ENCODE data around the gene ZER1. TPM values are rescaled to one million over a fixed set of nuclear protein-coding genes. Genes with fewer than 3 reads are reported as not detected.

Gene ZER1
- total RNA-seq, 2 donors from 2014 or later = 33.0 to 33.8 TPM

- H3K4me1 Mint-ChIP-seq = no peaks in the 10 kb centered on the region
- Histone ChIP-seq H3K27me3 (ENCODE audit: control insufficient read depth, insufficient read depth, low read length, poor library complexity, severe bottlenecking) (no peaks in the 10 kb centered on the region), H3K36me3 (ENCODE audit: control insufficient read depth, insufficient read depth, low read length) (peaks cover 16% of the 10 kb centered on the region), H3K4me3 (ENCODE audit: low read length) (no peak overlapping the region), H3K9ac (ENCODE audit: extremely low read depth, low read length, poor library complexity, severe bottlenecking) (no peak overlapping the region), H3K4me1 (ENCODE audit: control insufficient read depth, insufficient read depth, low read length) (no peaks in the 10 kb centered on the region), H3K27ac (ENCODE audit: low read depth, low read length) (no peak overlapping the region), H3K9me3 (ENCODE audit: control insufficient read depth, low read length) (no peaks in the 10 kb centered on the region)
- no peak overlapping the region for H3K27ac Mint-ChIP-seq
- H3K9me3 Mint-ChIP-seq = no peaks in the 10 kb centered on the region
- no peak for DNase-seq
- H3K4me3 Mint-ChIP-seq = no peak overlapping the region
- no peaks in the 10 kb centered on the region for H3K27me3 Mint-ChIP-seq (ENCODE audit: insufficient read depth)
- peaks cover 33% of the 10 kb centered on the region for H3K36me3 Mint-ChIP-seq (ENCODE audit: low read depth)
- WGBS, 2 experiments (ENCODE audit: insufficient coverage in 1 of 2, insufficient read length in 1 of 2) = 95 to 98% methylated on average over 6 of the region's 6 CpGs
- TF ChIP-seq, protein P1, sequence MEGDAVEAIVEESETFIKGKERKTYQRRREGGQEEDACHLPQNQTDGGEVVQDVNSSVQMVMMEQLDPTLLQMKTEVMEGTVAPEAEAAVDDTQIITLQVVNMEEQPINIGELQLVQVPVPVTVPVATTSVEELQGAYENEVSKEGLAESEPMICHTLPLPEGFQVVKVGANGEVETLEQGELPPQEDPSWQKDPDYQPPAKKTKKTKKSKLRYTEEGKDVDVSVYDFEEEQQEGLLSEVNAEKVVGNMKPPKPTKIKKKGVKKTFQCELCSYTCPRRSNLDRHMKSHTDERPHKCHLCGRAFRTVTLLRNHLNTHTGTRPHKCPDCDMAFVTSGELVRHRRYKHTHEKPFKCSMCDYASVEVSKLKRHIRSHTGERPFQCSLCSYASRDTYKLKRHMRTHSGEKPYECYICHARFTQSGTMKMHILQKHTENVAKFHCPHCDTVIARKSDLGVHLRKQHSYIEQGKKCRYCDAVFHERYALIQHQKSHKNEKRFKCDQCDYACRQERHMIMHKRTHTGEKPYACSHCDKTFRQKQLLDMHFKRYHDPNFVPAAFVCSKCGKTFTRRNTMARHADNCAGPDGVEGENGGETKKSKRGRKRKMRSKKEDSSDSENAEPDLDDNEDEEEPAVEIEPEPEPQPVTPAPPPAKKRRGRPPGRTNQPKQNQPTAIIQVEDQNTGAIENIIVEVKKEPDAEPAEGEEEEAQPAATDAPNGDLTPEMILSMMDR (conservative IDR thresholded peaks at IDR 0.05) = no peak
These were observed 56.3 kb downstream of the ZER1 start for GRCh38 chr9:128715436-128715750.

DNA sequence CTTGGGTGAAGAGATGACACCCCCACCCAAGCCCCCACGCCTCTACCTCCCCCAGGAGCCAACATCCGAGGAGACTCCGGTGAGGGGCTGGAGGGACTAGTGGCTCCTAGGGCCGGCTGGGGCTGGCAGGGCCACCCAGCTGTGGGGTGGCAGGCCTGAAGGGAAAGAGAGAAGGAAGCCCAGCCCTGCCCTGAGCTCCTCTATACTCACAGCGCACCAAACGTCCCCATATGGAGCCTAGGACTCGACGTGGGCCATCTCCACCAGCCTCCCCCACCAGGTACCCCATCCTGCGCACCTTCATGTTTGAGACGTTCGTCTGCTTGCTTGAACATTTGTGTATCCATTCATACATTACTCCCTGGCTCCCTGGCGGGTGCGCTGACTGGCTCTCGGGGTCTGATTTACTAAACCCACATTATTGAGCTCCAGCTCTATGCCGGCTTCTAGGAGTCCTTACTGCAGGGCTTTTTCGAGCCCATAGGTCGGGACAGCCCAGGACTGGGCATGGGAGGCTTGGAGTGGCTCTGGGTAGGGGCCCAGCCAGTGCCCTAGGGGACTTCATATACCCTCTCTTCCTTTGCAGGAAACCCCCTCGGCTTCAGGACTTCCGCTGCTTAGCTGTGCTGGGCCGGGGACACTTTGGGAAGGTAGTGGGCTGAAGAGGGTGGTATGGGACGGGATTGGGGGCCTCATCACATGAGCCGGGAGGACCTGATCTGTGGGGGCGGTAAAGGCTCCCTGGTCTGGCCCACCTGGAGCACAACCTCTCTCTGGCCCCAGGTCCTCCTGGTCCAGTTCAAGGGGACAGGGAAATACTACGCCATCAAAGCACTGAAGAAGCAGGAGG is 56.9 kb downstream of the ZER1 start:
- no peak overlapping the region for H3K9ac ChIP-seq (ENCODE audit: extremely low read depth, low read length, poor library complexity, severe bottlenecking)
- no peak overlapping the region for H3K27ac ChIP-seq (ENCODE audit: low read depth, low read length)
- H3K4me3 ChIP-seq (ENCODE audit: low read length) = no peak overlapping the region
- H3K9me3 Mint-ChIP-seq = no peaks in the 10 kb centered on the region
- H3K4me1 Mint-ChIP-seq = no peaks in the 10 kb centered on the region
- no peaks in the 10 kb centered on the region for H3K9me3 ChIP-seq (ENCODE audit: control insufficient read depth, low read length)
- TF ChIP-seq, protein P1 (conservative IDR thresholded peaks at IDR 0.05) = no peak
- peaks cover 34% of the 10 kb centered on the region for H3K36me3 Mint-ChIP-seq (ENCODE audit: low read depth)
- H3K4me3 Mint-ChIP-seq = no peak overlapping the region
- H3K4me1 ChIP-seq (ENCODE audit: control insufficient read depth, insufficient read depth, low read length) = no peaks in the 10 kb centered on the region
- DNase-seq = peak; percentile 39
- no peaks in the 10 kb centered on the region for H3K27me3 Mint-ChIP-seq (ENCODE audit: insufficient read depth)
- peak overlapping the region; percentile 64 for H3K27ac Mint-ChIP-seq
- H3K27me3 ChIP-seq (ENCODE audit: control insufficient read depth, insufficient read depth, low read length, poor library complexity, severe bottlenecking) = no peaks in the 10 kb centered on the region
- peaks cover 16% of the 10 kb centered on the region for H3K36me3 ChIP-seq (ENCODE audit: control insufficient read depth, insufficient read depth, low read length)
- 87 to 100% methylated on average over 5 to 23 of the region's 24 CpGs for WGBS, 2 experiments (ENCODE audit: insufficient coverage in 1 of 2, insufficient read length in 1 of 2)

DNA sequence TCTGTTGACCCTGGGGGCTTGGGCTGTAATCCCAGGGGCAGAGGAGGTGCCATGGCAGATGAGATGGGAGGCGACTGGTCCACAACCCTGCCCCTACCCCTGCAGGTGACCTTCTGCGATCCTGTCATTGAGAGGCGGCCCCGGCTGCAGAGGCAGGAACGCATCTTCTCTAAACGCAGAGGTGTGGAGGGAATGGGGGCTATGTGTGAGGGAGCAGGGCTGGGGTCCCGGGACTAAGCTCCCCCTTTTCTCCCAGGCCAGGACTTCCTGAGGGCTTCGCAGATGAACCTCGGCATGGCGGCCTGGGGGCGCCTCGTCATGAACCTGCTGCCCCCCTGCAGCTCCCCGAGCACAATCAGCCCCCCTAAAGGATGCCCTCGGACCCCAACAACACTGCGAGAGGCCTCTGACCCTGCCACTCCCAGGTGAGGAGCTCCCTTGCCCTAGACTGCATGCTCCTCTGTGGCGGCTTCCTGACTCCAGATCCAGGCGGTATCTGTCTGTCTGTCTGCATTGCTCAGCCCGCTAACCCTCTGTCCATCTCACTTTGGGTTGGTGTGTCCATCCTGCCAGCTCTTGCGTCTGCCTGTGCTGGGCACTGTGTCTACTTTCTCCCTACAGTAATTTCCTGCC is 57.7 kb downstream of the ZER1 start:
- H3K9ac ChIP-seq (ENCODE audit: extremely low read depth, low read length, poor library complexity, severe bottlenecking) = no peak overlapping the region
- 95% methylated on average over 12 to 19 of the region's 19 CpGs for WGBS, 2 experiments (ENCODE audit: insufficient coverage in 1 of 2, insufficient read length in 1 of 2)
- no peaks in the 10 kb centered on the region for H3K27me3 Mint-ChIP-seq (ENCODE audit: insufficient read depth)

More for the DNA sequence above, 57.7 kb downstream of the ZER1 start:
- peaks cover 28% of the 10 kb centered on the region for H3K36me3 Mint-ChIP-seq (ENCODE audit: low read depth)
- Histone ChIP-seq H3K36me3 (ENCODE audit: control insufficient read depth, insufficient read depth, low read length) (peaks cover 16% of the 10 kb centered on the region), H3K4me1 (ENCODE audit: control insufficient read depth, insufficient read depth, low read length) (no peaks in the 10 kb centered on the region), H3K9me3 (ENCODE audit: control insufficient read depth, low read length) (no peaks in the 10 kb centered on the region), H3K27ac (ENCODE audit: low read depth, low read length) (no peak overlapping the region), H3K27me3 (ENCODE audit: control insufficient read depth, insufficient read depth, low read length, poor library complexity, severe bottlenecking) (no peaks in the 10 kb centered on the region), H3K4me3 (ENCODE audit: low read length) (no peak overlapping the region)
- DNase-seq = peak; percentile 34
- no peaks in the 10 kb centered on the region for H3K4me1 Mint-ChIP-seq
- H3K27ac Mint-ChIP-seq = no peak overlapping the region
- TF ChIP-seq, protein P1 (conservative IDR thresholded peaks at IDR 0.05) = no peak
- no peaks in the 10 kb centered on the region for H3K9me3 Mint-ChIP-seq
- no peak overlapping the region for H3K4me3 Mint-ChIP-seq

Data from endodermal cell (in vitro differentiated cells).